Measurements from ENCODE around the gene GPR25. TPM values are rescaled to one million over a fixed set of nuclear protein-coding genes. Genes with fewer than 3 reads are reported as not detected.

Gene GPR25
- total RNA-seq, 2 donors from 2014 or later, result 1.3 TPM; not detected in 1

DNA sequence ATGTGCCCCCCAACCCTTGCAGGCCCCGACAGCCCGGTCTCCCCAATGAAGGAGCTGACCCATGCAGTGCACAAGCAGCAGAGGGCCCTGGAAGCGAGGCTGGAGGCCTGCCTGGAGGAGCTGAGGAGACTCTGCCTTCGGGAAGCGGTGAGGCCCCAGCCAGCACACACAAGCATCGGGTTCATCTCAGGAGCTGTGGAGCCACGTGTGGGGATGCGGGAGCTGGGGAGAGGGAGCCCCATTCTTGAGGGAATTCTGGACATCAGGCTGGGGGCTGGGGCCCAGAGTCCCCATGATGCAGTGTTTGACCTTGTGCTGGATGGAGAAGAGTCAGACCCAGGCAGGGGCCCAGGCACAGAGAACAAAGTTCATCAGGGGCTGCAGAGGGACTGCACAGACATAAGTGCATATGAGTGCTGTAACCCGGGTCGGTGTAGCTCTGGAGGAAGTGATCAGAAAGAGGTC lies 26.7 kb downstream of the GPR25 start:
- intact Hi-C loops (cut with DNase I), result no loop called here
- Histone ChIP-seq H3K4me3 (no peak overlapping the region), H3K4me1 (peaks cover 25% of the 10 kb centered on the region), H3K27me3 (no peaks in the 10 kb centered on the region), H3K36me3 (replicated peaks in 1 of 2; ENCODE audit: insufficient read depth in 1 of 2, low read depth in 2 of 2) (peaks cover 0 to 17% of the 10 kb centered on the region in 2 donors), H3K27ac (no peak overlapping the region), H3K9me3 (no peaks in the 10 kb centered on the region)
- no peak for TF ChIP-seq POLR2A (IDR thresholded peaks at IDR 0.05)
- TF ChIP-seq, protein P1, sequence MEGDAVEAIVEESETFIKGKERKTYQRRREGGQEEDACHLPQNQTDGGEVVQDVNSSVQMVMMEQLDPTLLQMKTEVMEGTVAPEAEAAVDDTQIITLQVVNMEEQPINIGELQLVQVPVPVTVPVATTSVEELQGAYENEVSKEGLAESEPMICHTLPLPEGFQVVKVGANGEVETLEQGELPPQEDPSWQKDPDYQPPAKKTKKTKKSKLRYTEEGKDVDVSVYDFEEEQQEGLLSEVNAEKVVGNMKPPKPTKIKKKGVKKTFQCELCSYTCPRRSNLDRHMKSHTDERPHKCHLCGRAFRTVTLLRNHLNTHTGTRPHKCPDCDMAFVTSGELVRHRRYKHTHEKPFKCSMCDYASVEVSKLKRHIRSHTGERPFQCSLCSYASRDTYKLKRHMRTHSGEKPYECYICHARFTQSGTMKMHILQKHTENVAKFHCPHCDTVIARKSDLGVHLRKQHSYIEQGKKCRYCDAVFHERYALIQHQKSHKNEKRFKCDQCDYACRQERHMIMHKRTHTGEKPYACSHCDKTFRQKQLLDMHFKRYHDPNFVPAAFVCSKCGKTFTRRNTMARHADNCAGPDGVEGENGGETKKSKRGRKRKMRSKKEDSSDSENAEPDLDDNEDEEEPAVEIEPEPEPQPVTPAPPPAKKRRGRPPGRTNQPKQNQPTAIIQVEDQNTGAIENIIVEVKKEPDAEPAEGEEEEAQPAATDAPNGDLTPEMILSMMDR (IDR thresholded peaks at IDR 0.05), result no peak
- DNase-seq, result no peak
- ATAC-seq, result no peak
- WGBS, 2 donors, result 88 to 91% methylated on average over 8 to 10 of the region's 10 CpGs

DNA sequence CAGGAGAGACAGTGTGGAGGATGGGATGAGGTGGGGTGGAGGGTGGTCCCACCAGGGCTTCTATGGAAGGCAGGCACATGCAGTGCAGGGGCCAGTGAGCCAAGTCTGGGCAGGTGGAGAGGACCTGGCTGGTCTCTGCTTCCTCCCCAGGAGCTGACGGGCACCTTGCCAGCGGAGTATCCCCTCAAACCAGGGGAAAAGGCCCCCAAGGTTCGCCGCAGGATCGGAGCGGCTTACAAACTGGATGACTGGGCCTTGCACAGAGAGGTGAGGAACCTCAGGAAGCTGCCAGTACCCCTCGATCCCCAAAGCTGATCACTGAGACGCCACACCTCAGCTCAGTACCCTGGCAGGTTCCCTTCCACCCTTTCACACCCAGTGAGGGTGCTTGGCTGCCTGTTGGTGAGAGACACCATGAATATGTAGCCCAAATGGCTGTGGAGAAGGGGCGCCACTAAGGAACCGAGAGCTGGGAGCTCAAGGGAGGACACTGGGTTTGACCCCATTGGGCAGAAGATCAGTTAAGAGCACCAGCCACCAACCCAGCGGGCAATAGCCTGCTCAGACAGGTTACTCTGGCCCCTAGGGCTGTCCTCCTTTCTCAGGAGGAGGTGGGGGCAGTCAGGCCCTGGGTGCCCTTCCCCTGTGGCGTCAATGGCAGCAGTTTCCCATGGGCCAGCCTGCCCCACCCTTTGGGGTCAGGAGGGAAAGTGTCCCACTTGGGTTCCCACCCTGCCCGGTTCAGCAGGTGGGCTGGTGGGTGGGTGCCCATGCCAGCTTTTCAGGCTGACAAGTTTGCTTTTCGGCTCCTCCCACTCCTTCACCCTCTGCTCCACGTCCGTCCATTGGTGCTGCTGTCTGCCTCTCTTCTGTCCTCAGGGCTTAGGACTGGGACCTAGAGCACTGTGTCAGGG lies 27.4 kb downstream of the GPR25 start:
- no peak for TF ChIP-seq POLR2A (IDR thresholded peaks at IDR 0.05)
- TF ChIP-seq, protein P1 (IDR thresholded peaks at IDR 0.05), result no peak
- ATAC-seq (no peak), DNase-seq (no peak)
- 89 to 91% methylated on average over 13 to 16 of the region's 16 CpGs for WGBS, 2 donors
- peaks cover 23% of the 10 kb centered on the region for H3K4me1 ChIP-seq
- peaks cover 0 to 17% of the 10 kb centered on the region in 2 donors for H3K36me3 ChIP-seq (replicated peaks in 1 of 2; ENCODE audit: insufficient read depth in 1 of 2, low read depth in 2 of 2)
- no peak overlapping the region for H3K27ac ChIP-seq
- H3K27me3 ChIP-seq, result no peaks in the 10 kb centered on the region
- no peaks in the 10 kb centered on the region for H3K9me3 ChIP-seq
- no peak overlapping the region for H3K4me3 ChIP-seq
- intact Hi-C loops (cut with DNase I), result no loop called here

DNA sequence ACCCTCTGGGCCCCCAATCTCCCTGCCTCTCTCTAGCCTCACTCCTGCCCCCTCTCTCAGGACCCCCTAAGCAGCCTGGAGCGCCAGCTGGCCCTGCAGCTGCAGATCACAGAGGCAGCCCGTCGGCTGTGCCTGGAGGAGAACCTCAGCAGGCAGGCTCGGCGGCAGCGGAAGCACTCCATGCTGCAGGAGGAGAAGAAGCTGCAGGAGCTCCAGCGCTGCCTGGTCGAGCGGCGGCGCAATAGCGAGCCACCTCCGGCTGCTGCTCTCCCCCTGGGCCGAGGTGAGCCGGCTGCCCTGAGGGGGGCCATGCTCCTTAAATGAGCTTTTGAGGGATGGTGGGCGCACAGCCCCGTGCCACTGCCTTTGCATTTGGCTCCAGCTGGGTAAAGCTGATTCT lies 28.1 kb downstream of the GPR25 start:
- Histone ChIP-seq H3K27ac (no peak overlapping the region), H3K4me1 (peaks cover 23% of the 10 kb centered on the region), H3K9me3 (no peaks in the 10 kb centered on the region), H3K36me3 (replicated peaks in 1 of 2; ENCODE audit: insufficient read depth in 1 of 2, low read depth in 2 of 2) (peaks cover 0 to 17% of the 10 kb centered on the region in 2 donors), H3K4me3 (no peak overlapping the region), H3K27me3 (no peaks in the 10 kb centered on the region)
- 95 to 98% methylated on average over 15 to 17 of the region's 17 CpGs for WGBS, 2 donors
- DNase-seq (no peak), ATAC-seq (no peak)
- intact Hi-C loops (cut with DNase I), result no loop called here
- TF ChIP-seq POLR2A (IDR thresholded peaks at IDR 0.05), result no peak

DNA sequence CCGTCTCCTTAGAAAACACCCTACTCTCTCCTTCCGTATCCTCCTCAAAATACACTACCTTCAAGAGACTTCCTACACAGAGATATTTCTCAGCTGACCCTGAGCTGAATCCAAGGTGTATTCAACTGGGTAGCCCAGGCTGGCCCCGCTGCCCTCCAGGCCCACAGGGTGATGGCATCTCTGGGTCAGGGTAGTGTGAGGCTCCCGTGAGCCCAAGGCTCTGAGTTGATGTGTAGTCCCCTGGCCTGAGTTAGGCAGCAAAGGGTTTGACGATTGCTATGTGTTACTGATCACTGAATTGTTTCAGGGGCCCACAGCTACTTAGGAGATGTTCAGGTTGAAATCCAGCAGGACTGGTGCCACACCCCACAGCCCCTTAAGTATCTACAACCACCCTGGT lies 28.6 kb downstream of the GPR25 start:
- Histone ChIP-seq H3K4me1 (peaks cover 23% of the 10 kb centered on the region), H3K27me3 (no peaks in the 10 kb centered on the region), H3K36me3 (replicated peaks in 1 of 2; ENCODE audit: insufficient read depth in 1 of 2, low read depth in 2 of 2) (peaks cover 0 to 17% of the 10 kb centered on the region in 2 donors), H3K27ac (no peak overlapping the region), H3K9me3 (no peaks in the 10 kb centered on the region), H3K4me3 (no peak overlapping the region)
- intact Hi-C loops (cut with DNase I), result no loop called here
- DNase-seq (no peak), ATAC-seq (no peak)
- 92 to 93% methylated on average over 5 of the region's 5 CpGs for WGBS, 2 donors
- TF ChIP-seq, protein P1 (IDR thresholded peaks at IDR 0.05), result no peak
- TF ChIP-seq POLR2A (IDR thresholded peaks at IDR 0.05), result no peak

DNA sequence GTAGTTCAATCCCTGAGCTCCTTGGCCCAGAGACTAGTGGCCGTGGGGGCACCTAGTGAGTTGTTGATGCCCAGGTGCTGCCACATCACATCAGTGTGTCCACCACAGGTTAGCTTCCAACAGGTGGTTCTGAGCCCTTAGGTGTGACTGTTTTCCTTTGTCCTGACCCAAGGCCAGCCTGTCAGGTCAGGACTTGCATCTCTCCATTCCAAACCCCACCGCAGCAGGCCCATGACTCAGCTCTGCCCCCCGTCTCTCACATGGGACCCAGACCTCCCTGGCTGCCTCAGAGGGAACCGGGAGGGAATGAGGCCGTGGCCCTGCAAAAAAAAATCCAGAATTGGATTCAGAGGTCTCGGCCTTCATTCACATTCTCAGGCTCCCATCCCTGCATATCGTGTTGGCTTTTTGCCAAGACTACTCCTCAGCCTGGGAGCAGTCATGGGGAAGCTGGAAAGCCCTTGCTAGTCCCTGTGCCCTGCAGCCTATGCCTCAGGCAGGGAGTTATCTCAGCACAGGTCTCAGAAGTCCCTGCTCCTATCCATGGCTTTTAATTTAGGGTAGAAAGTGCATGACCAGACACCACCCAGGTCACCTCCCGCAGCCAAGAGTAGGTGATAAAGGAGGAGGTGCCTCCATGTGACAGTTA lies 29.1 kb downstream of the GPR25 start:
- WGBS, 2 donors, result 71 to 80% methylated on average over 5 to 8 of the region's 8 CpGs
- H3K36me3 ChIP-seq (replicated peaks in 1 of 2; ENCODE audit: insufficient read depth in 1 of 2, low read depth in 2 of 2), result peaks cover 0 to 17% of the 10 kb centered on the region in 2 donors

More for the DNA sequence above, 29.1 kb downstream of the GPR25 start:
- TF ChIP-seq, protein P1 (IDR thresholded peaks at IDR 0.05), result no peak
- TF ChIP-seq POLR2A (IDR thresholded peaks at IDR 0.05), result no peak
- no peak for ATAC-seq
- Histone ChIP-seq H3K9me3 (no peaks in the 10 kb centered on the region), H3K27ac (no peak overlapping the region), H3K4me1 (peaks cover 18% of the 10 kb centered on the region), H3K4me3 (no peak overlapping the region), H3K27me3 (no peaks in the 10 kb centered on the region)
- intact Hi-C loops (cut with DNase I), result no loop called here
- DNase-seq, result no peak
